Heart left ventricle (tissue), 13 donors: ENCODE results near the gene MYH10.

Source experiments
- POLR2A ChIP-seq, 2 donors: fragments of 450-650 bp; IDR thresholded peaks; one replicate each; pipeline ENCODE4 v1.6.1; 2017; ENCODE audit warnings: antibody characterized with exemption in 2 of 2, mild to moderate bottlenecking in 2 of 2, moderate library complexity in 2 of 2
- TF ChIP-seq, protein P1 (sequence below), 12 donors: fragments of 200-600 bp; sonication (generic) in 4 of 12; IDR thresholded peaks; one replicate each; pipeline versions ENCODE4 v1.5.0 to v1.8.0; 2018 to 2022; ENCODE audit warnings: antibody characterized with exemption in 12 of 12, mild to moderate bottlenecking in 5 of 12
- donor health status: ischemic (EF 13 %, LVEDD 7.1; RV severe dilation, severe dysfunction).
- donor health status: DM: no; HTN: yes; CAD: no.
- donor health status: DM: no; HTN: no; CAD: no.
- donor health status: ischemic (EF 25% LVEDD 6.9; RV normal size, moderate dysfunction).
- donor health status: ischemic (EF 25% LVEDD 5.7; RV mildly dilated, moderate dysfunction).
- donor health status: ischemic (EF 35%, LVEDD 5.7; RV mildly dilated, moderate dysfunction).
- donor health status: nonischemic (EF 11% LVEDD 7.7; RV severe dilation, severe dysfunction).
- donor health status: DM: yes; HTN: yes; CAD: no.
- donor health status: PGD.
- donor health status: ischemic (EF 29% LVEDD 5.4; RV normal size, mild dysfunction).
- donor health status: nonischemic (EF 23%, LVEDD 6.1; RV moderate dilation, normal function).

GRCh38 chr17:8585911-8586310 lies 44.6 kb downstream of the MYH10 start:
- TF ChIP-seq, protein P1, sequence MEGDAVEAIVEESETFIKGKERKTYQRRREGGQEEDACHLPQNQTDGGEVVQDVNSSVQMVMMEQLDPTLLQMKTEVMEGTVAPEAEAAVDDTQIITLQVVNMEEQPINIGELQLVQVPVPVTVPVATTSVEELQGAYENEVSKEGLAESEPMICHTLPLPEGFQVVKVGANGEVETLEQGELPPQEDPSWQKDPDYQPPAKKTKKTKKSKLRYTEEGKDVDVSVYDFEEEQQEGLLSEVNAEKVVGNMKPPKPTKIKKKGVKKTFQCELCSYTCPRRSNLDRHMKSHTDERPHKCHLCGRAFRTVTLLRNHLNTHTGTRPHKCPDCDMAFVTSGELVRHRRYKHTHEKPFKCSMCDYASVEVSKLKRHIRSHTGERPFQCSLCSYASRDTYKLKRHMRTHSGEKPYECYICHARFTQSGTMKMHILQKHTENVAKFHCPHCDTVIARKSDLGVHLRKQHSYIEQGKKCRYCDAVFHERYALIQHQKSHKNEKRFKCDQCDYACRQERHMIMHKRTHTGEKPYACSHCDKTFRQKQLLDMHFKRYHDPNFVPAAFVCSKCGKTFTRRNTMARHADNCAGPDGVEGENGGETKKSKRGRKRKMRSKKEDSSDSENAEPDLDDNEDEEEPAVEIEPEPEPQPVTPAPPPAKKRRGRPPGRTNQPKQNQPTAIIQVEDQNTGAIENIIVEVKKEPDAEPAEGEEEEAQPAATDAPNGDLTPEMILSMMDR (IDR thresholded peaks at IDR 0.05): no peak
- no peak for TF ChIP-seq POLR2A (IDR thresholded peaks at IDR 0.05)
